GM19193 (cell line): ENCODE data around the gene EHBP1.

Experiments
- POLR2A ChIP-seq: IDR thresholded peaks from 4 replicates; pipeline ENCODE4 v1.6.1; 2011; ENCODE audit not compliant: insufficient read depth, insufficient read length; ENCODE audit errors: extremely low read depth

The EHBP1 gene

GRCh38 chr2:62991605-62992004, 286.1 kb downstream of the EHBP1 start:
- TF ChIP-seq POLR2A: no peak

GRCh38 chr2:62992561-62992960, 287.0 kb downstream of the EHBP1 start:
- no peak for TF ChIP-seq POLR2A

- no peak for TF ChIP-seq POLR2A
Measured at GRCh38 chr2:62994206-62994605, 288.7 kb downstream of the EHBP1 start.

GRCh38 chr2:62996534-62997186, 291.1 kb downstream of the EHBP1 start:
- no peak for TF ChIP-seq POLR2A

GRCh38 chr2:62998949-62999348, 293.4 kb downstream of the EHBP1 start:
- TF ChIP-seq POLR2A: no peak

GRCh38 chr2:62999905-63000304, 294.4 kb downstream of the EHBP1 start:
- no peak for TF ChIP-seq POLR2A

GRCh38 chr2:63000801-63001200, 295.3 kb downstream of the EHBP1 start:
- TF ChIP-seq POLR2A: no peak

GRCh38 chr2:63001576-63001975, 296.1 kb downstream of the EHBP1 start:
- no peak for TF ChIP-seq POLR2A

- TF ChIP-seq POLR2A: no peak
Measured at GRCh38 chr2:63003351-63003750, 297.8 kb downstream of the EHBP1 start.

GRCh38 chr2:63007813-63008458, 302.4 kb downstream of the EHBP1 start:
- no peak for TF ChIP-seq POLR2A

- no peak for TF ChIP-seq POLR2A
Measured at GRCh38 chr2:63008838-63009237, 303.3 kb downstream of the EHBP1 start.

GRCh38 chr2:63009490-63009889, 304.0 kb downstream of the EHBP1 start:
- no peak for TF ChIP-seq POLR2A

- no peak for TF ChIP-seq POLR2A
Measured at GRCh38 chr2:63012541-63012940, 307.0 kb downstream of the EHBP1 start.

GRCh38 chr2:63013438-63013837, 307.9 kb downstream of the EHBP1 start:
- TF ChIP-seq POLR2A: no peak

- TF ChIP-seq POLR2A: no peak
Measured at GRCh38 chr2:63015389-63015788, 309.9 kb downstream of the EHBP1 start.

GRCh38 chr2:63018439-63018838, 312.9 kb downstream of the EHBP1 start:
- no peak for TF ChIP-seq POLR2A
